Measurements from ENCODE around the gene TIMM17B.

DNA sequence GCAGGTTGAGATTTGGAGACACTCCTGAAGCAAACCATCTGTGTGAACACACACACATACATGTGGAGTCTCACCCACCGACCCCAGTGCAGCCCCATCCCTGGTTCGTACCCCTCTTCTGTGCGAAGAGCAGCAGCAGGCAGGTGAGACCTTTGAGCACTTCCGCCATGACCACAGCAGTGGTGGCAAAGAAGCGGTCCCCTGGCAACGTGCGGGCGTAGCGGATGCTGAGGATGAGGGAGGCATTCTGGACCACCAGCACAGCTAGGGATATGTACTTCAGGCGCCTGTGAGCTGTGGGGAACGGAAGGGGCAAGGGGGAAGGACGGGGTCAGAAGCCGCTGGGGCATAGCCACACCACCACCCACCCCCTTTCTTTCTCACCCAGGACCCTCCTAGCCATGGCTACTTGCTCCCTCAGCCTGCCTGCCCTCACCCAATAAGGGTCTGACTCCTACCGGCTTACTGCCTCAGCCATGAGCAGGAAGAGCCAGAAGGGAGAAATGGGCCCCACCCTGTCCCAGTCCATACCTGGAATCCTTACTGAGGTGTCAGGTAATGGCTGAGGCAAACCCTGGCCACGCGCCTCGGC, 12.2 kb upstream of the TIMM17B start:
- TF ChIP-seq, protein P1, sequence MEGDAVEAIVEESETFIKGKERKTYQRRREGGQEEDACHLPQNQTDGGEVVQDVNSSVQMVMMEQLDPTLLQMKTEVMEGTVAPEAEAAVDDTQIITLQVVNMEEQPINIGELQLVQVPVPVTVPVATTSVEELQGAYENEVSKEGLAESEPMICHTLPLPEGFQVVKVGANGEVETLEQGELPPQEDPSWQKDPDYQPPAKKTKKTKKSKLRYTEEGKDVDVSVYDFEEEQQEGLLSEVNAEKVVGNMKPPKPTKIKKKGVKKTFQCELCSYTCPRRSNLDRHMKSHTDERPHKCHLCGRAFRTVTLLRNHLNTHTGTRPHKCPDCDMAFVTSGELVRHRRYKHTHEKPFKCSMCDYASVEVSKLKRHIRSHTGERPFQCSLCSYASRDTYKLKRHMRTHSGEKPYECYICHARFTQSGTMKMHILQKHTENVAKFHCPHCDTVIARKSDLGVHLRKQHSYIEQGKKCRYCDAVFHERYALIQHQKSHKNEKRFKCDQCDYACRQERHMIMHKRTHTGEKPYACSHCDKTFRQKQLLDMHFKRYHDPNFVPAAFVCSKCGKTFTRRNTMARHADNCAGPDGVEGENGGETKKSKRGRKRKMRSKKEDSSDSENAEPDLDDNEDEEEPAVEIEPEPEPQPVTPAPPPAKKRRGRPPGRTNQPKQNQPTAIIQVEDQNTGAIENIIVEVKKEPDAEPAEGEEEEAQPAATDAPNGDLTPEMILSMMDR (IDR thresholded peaks at IDR 0.05): no peak
- no peak for TF ChIP-seq POLR2A (IDR thresholded peaks at IDR 0.05)

All from breast epithelium (tissue), 3 donors.